NB4 (cell line): ENCODE results near the gene DUOX1.
A peak's percentile ranks its signal among the peaks of the same experiment; 100 is the strongest.

Experiments used
- DNase-seq: peaks from one replicate; pipeline ENCODE4 v3.0.0; 2010; ENCODE audit warnings: low read depth
- H3K4me3 ChIP-seq: one replicate; pipeline ENCODE4 v1.5.1; 2011; ENCODE audit warnings: mild to moderate bottlenecking, low read depth, low read length, moderate library complexity
- CTCF ChIP-seq: IDR thresholded peaks from one replicate; pipeline ENCODE4 v1.5.1; 2012; ENCODE audit warnings: low read depth, low read length
- MAX ChIP-seq: IDR thresholded peaks from 2 replicates; pipeline ENCODE4 v1.6.1; 2011; ENCODE audit warnings: low read depth, low read length
- MYC ChIP-seq: IDR thresholded peaks from 2 replicates; pipeline ENCODE4 v1.6.1; 2011; ENCODE audit warnings: low read depth, low read length
- POLR2A ChIP-seq: IDR thresholded peaks from 2 replicates; pipeline ENCODE4 v1.6.1; 2011; ENCODE audit warnings: mild to moderate bottlenecking; ENCODE audit not compliant: insufficient read length; ENCODE audit errors: extremely low read depth

DUOX1 gene

DNA sequence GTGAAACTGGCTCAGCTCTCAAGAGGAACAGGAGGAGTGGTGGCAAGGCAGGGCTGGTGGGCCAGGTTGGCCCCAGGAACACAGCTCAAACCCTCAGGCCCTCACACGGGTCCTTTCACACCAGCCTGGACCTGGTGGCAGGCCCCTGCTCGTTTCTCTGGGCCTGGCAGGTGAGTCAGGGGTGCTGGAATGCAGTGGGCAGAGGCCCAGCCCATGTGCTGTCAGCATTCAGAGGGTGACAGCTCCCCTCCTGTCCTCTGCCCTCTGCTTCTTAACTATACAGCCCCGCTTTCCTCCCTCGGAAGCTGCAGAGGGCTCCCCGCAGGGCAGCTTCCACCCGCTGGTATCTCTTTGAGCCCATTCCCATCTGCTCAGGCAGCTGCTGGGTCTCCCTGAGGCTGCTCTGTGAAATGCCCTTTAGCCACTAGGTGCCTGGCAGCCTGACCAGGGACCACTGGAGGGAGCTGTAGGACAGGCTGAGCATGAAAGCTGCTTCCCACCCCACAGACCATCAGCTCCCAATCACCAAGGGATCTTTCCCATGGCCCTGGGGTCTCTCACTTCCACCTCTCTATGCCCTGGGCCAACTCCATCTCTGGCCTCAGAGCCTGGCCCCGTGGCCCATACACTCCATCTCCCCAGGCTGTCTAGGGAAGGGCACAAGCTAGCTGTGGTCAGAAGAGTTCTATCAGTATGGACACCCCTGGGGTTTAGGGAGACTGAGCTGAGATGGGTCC, 33.1 kb downstream of the DUOX1 start:
- no peak overlapping the region for H3K4me3 ChIP-seq
- TF ChIP-seq MAX (peak; percentile 66; the same call in 1 of the 2 replicates), MYC (peak; percentile 43; the same call in 1 of the 2 replicates), CTCF (peak; percentile 92), POLR2A (no peak)
- DNase-seq, result peak; percentile 81

DNA sequence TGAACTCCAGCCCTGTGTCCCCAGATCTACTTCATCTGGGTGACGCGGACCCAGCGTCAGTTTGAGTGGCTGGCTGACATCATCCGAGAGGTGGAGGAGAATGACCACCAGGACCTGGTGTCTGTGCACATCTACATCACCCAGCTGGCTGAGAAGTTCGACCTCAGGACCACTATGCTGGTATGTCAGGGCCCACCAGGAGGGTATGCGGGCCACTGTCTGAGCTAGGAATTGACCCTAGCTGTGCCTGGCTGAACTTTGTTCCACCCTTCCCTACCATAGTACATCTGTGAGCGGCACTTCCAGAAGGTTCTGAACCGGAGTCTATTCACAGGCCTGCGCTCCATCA, 33.7 kb downstream of the DUOX1 start:
- TF ChIP-seq POLR2A (no peak), MYC (no peak), CTCF (no peak), MAX (no peak)
- H3K4me3 ChIP-seq, result no peak overlapping the region
- DNase-seq, result no peak

GRCh38 chr15:45164914-45165313, 35.1 kb downstream of the DUOX1 start:
- no peak for DNase-seq
- TF ChIP-seq POLR2A (no peak), MAX (no peak), MYC (no peak), CTCF (no peak)

DNA sequence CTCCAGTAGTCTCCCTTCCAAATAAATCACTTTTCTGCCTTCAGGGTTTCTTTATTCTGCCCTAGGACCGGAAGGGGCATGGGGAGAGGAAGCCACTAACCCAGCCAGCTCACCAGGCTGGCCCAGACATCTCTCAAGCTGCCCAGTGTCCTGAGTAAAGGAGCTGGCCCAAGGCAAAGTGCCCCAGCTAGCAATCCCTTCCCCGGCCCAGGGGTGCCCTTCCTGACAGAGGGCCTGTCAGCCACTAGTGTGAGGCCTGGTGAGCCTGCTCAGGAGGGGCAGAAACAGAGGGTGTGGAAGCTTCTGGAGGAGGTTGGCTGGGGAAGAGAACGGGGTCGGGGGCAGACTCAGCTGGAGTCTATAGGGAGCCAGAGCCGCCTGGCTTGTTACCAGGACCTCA, 35.7 kb downstream of the DUOX1 start:
- TF ChIP-seq CTCF (no peak), MAX (no peak), MYC (no peak), POLR2A (no peak)
- DNase-seq, result no peak
- H3K4me3 ChIP-seq, result no peak overlapping the region

More at GRCh38 chr15:45164914-45165313, 35.1 kb downstream of the DUOX1 start:
- H3K4me3 ChIP-seq, result no peak overlapping the region

DNA sequence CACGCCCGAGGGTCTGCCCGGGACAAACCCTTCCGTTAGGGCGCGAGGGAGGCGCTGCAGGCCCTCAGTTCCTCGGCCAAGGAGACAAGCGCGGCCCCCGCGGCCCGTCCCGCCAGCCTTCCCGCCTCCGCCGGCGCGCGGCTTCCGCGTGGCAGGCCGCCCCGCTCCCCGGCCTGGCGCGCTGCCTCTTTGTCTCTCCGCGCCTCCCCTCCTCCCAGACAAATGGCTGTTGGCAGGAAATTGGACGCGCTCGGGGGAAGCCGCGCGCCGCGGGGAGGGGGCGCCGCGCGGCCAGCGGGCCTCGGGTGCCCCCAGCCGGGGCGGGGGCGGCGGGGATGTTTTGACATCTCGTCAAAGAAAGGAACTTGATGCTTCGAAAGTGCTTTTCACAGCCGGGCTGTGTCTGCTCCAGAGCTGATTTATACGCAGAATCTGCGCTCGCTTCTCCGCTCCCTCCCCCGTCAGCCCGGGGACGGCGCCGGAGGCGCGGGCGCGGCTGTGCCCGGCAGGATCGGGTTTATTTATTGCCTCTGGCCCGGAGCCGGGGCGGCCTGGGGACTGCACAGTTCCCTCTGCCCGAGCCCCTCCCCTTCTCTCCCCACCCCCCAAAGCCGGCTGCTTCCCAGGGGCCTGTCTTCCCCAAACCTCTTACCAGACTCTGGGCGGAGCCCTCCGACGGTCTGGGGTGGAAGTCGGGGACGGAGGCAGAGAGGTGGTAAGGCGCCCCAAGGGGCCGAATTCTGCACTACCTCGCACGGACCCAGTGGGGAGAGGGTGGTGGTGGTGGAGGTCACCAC, 37.2 kb downstream of the DUOX1 start:
- peak overlapping the region; percentile 59 for H3K4me3 ChIP-seq
- peak; percentile 29 for TF ChIP-seq MAX
- TF ChIP-seq MYC, result peak; percentile 62
- TF ChIP-seq POLR2A, result peak; percentile 71
- TF ChIP-seq CTCF, result peak; percentile 68
- peak; percentile 93 for DNase-seq
